SK-N-SH (cell line): ENCODE measurements around the gene CLMN. TPM values are rescaled to one million over a fixed set of nuclear protein-coding genes. Genes with fewer than 3 reads are reported as not detected.

Experiments used
- CTCF ChIA-PET: fragments of 300-600, 350-600 bp; formaldehyde crosslinking; extraction: SDS; loops from one replicate; lab custom pipeline; 2021; lab: Yijun Ruan, JAX
- POLR2A ChIA-PET: fragments of 350-600 bp; sonication (Branson Sonifier 250); formaldehyde crosslinking; extraction: SDS; loops from one replicate; lab custom pipeline; 2020; ENCODE audit warnings: antibody characterized with exemption, inconsistent platforms; lab: Yijun Ruan, JAX
- DNase-seq: peaks from one replicate; pipeline ENCODE4 v3.0.0; 2012
- H2AFZ ChIP-seq: fragments of 200-600 bp; sonication (generic); 2 replicates; pipeline ENCODE4 v1.8.1; 2016; ENCODE audit warnings: antibody characterized with exemption, mild to moderate bottlenecking, low read depth
- H3F3A ChIP-seq: fragments of 200-600 bp; sonication (generic); replicated peaks from 2 replicates; pipeline ENCODE3; 2016; ENCODE audit warnings: antibody characterized with exemption, mild to moderate bottlenecking; ENCODE audit not compliant: insufficient read depth
- H3K27ac ChIP-seq, 2 experiments: fragments of 200-500 bp in 1 of 2; fragments of 200-600 bp in 1 of 2; sonication (Bioruptor generic) in 1 of 2; sonication (generic), shearing (Covaris generic) in 1 of 2; 2 replicates each; pipeline versions ENCODE4 v1.5.1 to v1.6.1; 2014 to 2016; ENCODE audit warnings: low read depth in 2 of 2, inconsistent platforms in 1 of 2, low read length in 1 of 2, mild to moderate bottlenecking in 1 of 2, mixed read lengths in 1 of 2
- H3K27me3 ChIP-seq: fragments of 200-600 bp; sonication (generic), shearing (Covaris generic); 2 replicates; pipeline ENCODE4 v1.6.1; 2016; ENCODE audit warnings: mixed run types; ENCODE audit not compliant: insufficient read depth
- H3K36me3 ChIP-seq, 2 experiments: fragments of 200-500 bp in 1 of 2; fragments of 200-600 bp in 1 of 2; sonication (Bioruptor generic) in 1 of 2; sonication (generic) in 1 of 2; replicated peaks in 1 of 2; 2 replicates each; pipeline versions ENCODE3 to v1.5.1; 2014 to 2016; ENCODE audit warnings: low read length in 1 of 2, mild to moderate bottlenecking in 1 of 2; ENCODE audit not compliant: insufficient read depth in 2 of 2, control insufficient read depth in 1 of 2
- H3K4me1 ChIP-seq, 2 experiments: fragments of 200-500 bp in 1 of 2; fragments of 200-600 bp in 1 of 2; sonication (Bioruptor generic) in 1 of 2; sonication (generic), shearing (Covaris generic) in 1 of 2; 2 replicates each; pipeline versions ENCODE4 v1.5.1 to v1.6.1; 2014 to 2016; ENCODE audit warnings: low read depth in 1 of 2, low read length in 1 of 2, mixed run types in 1 of 2; ENCODE audit not compliant: insufficient read depth in 2 of 2, control insufficient read depth in 1 of 2
- H3K4me2 ChIP-seq: fragments of 200-600 bp; sonication (generic), shearing (Covaris generic); 2 replicates; pipeline ENCODE4 v1.6.1; 2017; ENCODE audit warnings: mixed run types
- H3K4me3 ChIP-seq, 2 experiments: fragments of 200-500 bp in 1 of 2; fragments of 200-600 bp in 1 of 2; sonication (Bioruptor generic) in 1 of 2; sonication (generic), shearing (Covaris generic) in 1 of 2; 2 replicates each; pipeline versions ENCODE4 v1.5.1 to v1.8.1; 2014 to 2016; ENCODE audit warnings: low read depth in 2 of 2, inconsistent platforms in 1 of 2, low read length in 1 of 2, mild to moderate bottlenecking in 1 of 2, mixed read lengths in 1 of 2, moderate library complexity in 1 of 2
- H3K79me2 ChIP-seq: fragments of 200-600 bp; sonication (generic); 2 replicates; pipeline ENCODE4 v1.8.1; 2017; ENCODE audit warnings: mild to moderate bottlenecking; ENCODE audit not compliant: insufficient read depth
- H3K9ac ChIP-seq: fragments of 200-600 bp; sonication (generic); 2 replicates; pipeline ENCODE4 v1.6.1; 2017; ENCODE audit warnings: mixed run types
- H3K9me2 ChIP-seq: fragments of 200-600 bp; sonication (generic); 2 replicates; pipeline ENCODE4 v1.6.1; 2017; ENCODE audit warnings: mixed run types
- H3K9me3 ChIP-seq: fragments of 200-600 bp; sonication (generic); 2 replicates; pipeline ENCODE4 v1.6.1; 2017; ENCODE audit warnings: mixed run types, mild to moderate bottlenecking, moderate library complexity
- H4K20me1 ChIP-seq: fragments of 200-600 bp; sonication (generic); 2 replicates; pipeline ENCODE4 v1.6.1; 2017; ENCODE audit warnings: mild to moderate bottlenecking, mixed run types; ENCODE audit not compliant: insufficient read depth
- ELF1 ChIP-seq: IDR thresholded peaks from 2 replicates; pipeline ENCODE4 v1.4.0; 2012
- EZH2phosphoT487 ChIP-seq: fragments of 200-600 bp; sonication (generic); IDR thresholded peaks from 2 replicates; pipeline ENCODE4 v1.6.1; 2017; ENCODE audit warnings: low read depth, mixed run types, mild to moderate bottlenecking, antibody characterized with exemption, moderate library complexity, borderline replicate concordance
- FOXJ3 ChIP-seq: sonication (generic); formaldehyde crosslinking; IDR thresholded peaks from 2 replicates; pipeline ENCODE4 v1.5.1; 2020; ENCODE audit warnings: mild to moderate bottlenecking, missing genetic modification reagents
- GABPA ChIP-seq: IDR thresholded peaks from 2 replicates; pipeline ENCODE4 v1.4.0; 2012; ENCODE audit warnings: low read depth, mild to moderate bottlenecking
- GATA2 ChIP-seq: sonication (generic); formaldehyde crosslinking; IDR thresholded peaks from 2 replicates; pipeline ENCODE4 v1.5.0; 2020; ENCODE audit warnings: mild to moderate bottlenecking, missing genetic modification reagents
- POLR2AphosphoS5 ChIP-seq: IDR thresholded peaks from 2 replicates; pipeline ENCODE4 v1.6.1; 2012; ENCODE audit warnings: low read depth, low read length
- RFX5 ChIP-seq: IDR thresholded peaks from 2 replicates; pipeline ENCODE4 v1.6.1; 2012; ENCODE audit warnings: mild to moderate bottlenecking, improper control_type of control experiment, low read length
- TCF12 ChIP-seq: IDR thresholded peaks from 2 replicates; pipeline ENCODE4 v1.4.0; 2012
- WGBS: methylation state at CpG from one replicate; pipeline ENCODE4 v1.1.6; 2017; ENCODE audit warnings: low lambda C conversion rate; 5-methylcytosine and 5-hydroxymethylcytosine counted together
- polyA plus RNA-seq, 3 experiments: library from polyadenylated mRNA; depleted of rRNA; stranded (reverse); fragments of >200 nt; gene quantifications; 2 replicates each; pipeline ENCODE4 v1.2.3, GENCODE V29; 2012
- TF ChIP-seq, protein P1 (sequence below): fragments of 150-350 bp; IDR thresholded peaks from 2 replicates; pipeline ENCODE4 v1.6.1; 2016; ENCODE audit warnings: mild to moderate bottlenecking, low read depth, low read length
- TF ChIP-seq, protein P2 (sequence below): fragments of 150-350 bp; IDR thresholded peaks from 2 replicates; pipeline ENCODE4 v1.6.1; 2017; ENCODE audit warnings: antibody characterized with exemption, low read length, low read depth, borderline replicate concordance
- TF ChIP-seq, protein P3 (sequence below): IDR thresholded peaks from 2 replicates; pipeline ENCODE4 v1.4.0; 2012; ENCODE audit warnings: low read depth, borderline replicate concordance
- TF ChIP-seq, protein P4 (sequence below): IDR thresholded peaks from 2 replicates; pipeline ENCODE4; 2012

CLMN gene
- polyA plus RNA-seq, 1 of the 3 experiments (the other 2 are of a cell fraction), result 1.4 TPM

DNA sequence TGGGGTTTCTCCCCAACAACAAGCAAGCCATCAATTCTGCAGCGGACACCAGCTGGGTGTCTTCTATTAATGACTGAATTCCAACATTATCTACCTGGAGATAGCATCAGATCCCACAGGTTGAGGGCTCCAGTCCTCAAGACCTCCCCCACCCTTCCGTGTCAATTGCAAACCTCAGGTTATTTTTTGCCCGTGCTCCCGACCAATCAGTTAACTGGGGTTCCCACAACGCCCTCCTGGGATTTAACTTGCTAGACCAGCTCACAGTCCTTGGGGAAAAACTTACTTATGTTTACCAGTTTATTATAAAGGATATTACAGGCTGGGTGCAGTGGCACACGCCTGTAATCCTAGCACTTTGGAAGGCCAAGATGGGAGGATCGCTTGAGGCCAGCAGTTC, 172.1 kb downstream of the CLMN start:
- POLR2A ChIA-PET, result no interaction called here

More for the DNA sequence above, 172.1 kb downstream of the CLMN start:
- no peak for DNase-seq
- Histone ChIP-seq H3K27me3 (no peaks in the 10 kb centered on the region), H3K36me3 (no peaks in the 10 kb centered on the region), H3F3A (no peaks in the 10 kb centered on the region), H3K4me3 (no peak overlapping the region), H3K9me3 (0 out of 2 replicates have a peak, but pooled peaks cover 8% of the 10 kb centered on the region), H3K4me2 (no peak overlapping the region), H3K9ac (no peak overlapping the region), H3K9me2 (no peaks in the 10 kb centered on the region), H3K4me1 (peaks cover 0 to 2% of the 10 kb centered on the region in 2 experiments; a peak in 3 of 4 replicates), H3K27ac (no peak overlapping the region), H4K20me1 (peaks cover 54% of the 10 kb centered on the region), H2AFZ (no peak overlapping the region), H3K79me2 (peaks cover 100% of the 10 kb centered on the region)
- TF ChIP-seq TCF12 (no peak), FOXJ3 (CRISPR knock-in tag) (no peak), ELF1 (no peak), RFX5 (no peak), GABPA (no peak), POLR2AphosphoS5 (no peak), EZH2phosphoT487 (no peak), GATA2 (CRISPR knock-in tag) (no peak)
- TF ChIP-seq, protein P1, sequence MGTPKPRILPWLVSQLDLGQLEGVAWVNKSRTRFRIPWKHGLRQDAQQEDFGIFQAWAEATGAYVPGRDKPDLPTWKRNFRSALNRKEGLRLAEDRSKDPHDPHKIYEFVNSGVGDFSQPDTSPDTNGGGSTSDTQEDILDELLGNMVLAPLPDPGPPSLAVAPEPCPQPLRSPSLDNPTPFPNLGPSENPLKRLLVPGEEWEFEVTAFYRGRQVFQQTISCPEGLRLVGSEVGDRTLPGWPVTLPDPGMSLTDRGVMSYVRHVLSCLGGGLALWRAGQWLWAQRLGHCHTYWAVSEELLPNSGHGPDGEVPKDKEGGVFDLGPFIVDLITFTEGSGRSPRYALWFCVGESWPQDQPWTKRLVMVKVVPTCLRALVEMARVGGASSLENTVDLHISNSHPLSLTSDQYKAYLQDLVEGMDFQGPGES, result no peak
- TF ChIP-seq, protein P2, sequence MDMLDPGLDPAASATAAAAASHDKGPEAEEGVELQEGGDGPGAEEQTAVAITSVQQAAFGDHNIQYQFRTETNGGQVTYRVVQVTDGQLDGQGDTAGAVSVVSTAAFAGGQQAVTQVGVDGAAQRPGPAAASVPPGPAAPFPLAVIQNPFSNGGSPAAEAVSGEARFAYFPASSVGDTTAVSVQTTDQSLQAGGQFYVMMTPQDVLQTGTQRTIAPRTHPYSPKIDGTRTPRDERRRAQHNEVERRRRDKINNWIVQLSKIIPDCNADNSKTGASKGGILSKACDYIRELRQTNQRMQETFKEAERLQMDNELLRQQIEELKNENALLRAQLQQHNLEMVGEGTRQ, result no peak
- TF ChIP-seq, protein P3, sequence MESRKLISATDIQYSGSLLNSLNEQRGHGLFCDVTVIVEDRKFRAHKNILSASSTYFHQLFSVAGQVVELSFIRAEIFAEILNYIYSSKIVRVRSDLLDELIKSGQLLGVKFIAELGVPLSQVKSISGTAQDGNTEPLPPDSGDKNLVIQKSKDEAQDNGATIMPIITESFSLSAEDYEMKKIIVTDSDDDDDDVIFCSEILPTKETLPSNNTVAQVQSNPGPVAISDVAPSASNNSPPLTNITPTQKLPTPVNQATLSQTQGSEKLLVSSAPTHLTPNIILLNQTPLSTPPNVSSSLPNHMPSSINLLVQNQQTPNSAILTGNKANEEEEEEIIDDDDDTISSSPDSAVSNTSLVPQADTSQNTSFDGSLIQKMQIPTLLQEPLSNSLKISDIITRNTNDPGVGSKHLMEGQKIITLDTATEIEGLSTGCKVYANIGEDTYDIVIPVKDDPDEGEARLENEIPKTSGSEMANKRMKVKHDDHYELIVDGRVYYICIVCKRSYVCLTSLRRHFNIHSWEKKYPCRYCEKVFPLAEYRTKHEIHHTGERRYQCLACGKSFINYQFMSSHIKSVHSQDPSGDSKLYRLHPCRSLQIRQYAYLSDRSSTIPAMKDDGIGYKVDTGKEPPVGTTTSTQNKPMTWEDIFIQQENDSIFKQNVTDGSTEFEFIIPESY, result no peak
- TF ChIP-seq, protein P4, sequence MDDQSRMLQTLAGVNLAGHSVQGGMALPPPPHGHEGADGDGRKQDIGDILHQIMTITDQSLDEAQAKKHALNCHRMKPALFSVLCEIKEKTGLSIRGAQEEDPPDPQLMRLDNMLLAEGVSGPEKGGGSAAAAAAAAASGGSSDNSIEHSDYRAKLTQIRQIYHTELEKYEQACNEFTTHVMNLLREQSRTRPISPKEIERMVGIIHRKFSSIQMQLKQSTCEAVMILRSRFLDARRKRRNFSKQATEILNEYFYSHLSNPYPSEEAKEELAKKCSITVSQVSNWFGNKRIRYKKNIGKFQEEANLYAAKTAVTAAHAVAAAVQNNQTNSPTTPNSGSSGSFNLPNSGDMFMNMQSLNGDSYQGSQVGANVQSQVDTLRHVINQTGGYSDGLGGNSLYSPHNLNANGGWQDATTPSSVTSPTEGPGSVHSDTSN, result no peak
- CTCF ChIA-PET, result interaction anchor here (0.8 to 1.6 kb wide), 2 partner anchors 190 to 285 kb away, joined by 3 read pairs; no protein-coding TSS in a partner anchor
- 94% methylated on average over 7 of the region's 7 CpGs for WGBS
